ENCODE measurements around the gene SMG6. TPM values are rescaled to one million over a fixed set of nuclear protein-coding genes. Genes with fewer than 3 reads are reported as not detected.
A peak's percentile ranks its signal among the peaks of the same experiment; 100 is the strongest.

The SMG6 gene
- total RNA-seq, 1 donor from 2014 or later, result 39.7 TPM

DNA sequence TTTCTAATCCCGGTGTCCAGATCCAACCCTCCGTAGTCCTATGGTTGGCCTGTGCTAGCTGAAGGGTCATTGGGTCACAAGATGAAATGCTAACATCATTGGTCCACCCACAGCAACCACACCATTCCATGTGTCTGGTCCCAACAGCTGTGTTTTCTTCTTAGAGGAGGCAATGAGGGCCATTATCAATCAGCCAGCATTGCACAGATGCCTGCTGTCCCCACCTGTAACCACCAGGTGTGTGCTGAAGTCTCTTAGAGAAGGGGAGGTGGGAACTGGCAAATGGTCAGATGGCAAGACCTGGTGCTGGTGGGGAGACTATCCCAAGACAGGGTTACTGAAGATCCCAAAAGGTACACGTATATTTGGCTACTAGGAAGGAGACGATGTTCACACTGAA, 211.3 kb downstream of the SMG6 start:
- Mint-ChIP-seq H3K9me3 (ENCODE audit: unreplicated experiment) (no peaks in the 10 kb centered on the region), H3K36me3 (ENCODE audit: low read depth, unreplicated experiment) (peaks cover 5% of the 10 kb centered on the region), H3K27ac (ENCODE audit: unreplicated experiment) (peak overlapping the region; percentile 80), H3K4me1 (ENCODE audit: low read depth, unreplicated experiment) (peaks cover 55% of the 10 kb centered on the region), H3K27me3 (ENCODE audit: low read depth, unreplicated experiment) (no peaks in the 10 kb centered on the region), H3K4me3 (ENCODE audit: unreplicated experiment) (no peak overlapping the region)
- Histone ChIP-seq H3K4me3 (ENCODE audit: insufficient read depth, low read depth, low read length) (no peak overlapping the region), H3K9me3 (ENCODE audit: insufficient read depth, low read depth, low read length) (no peaks in the 10 kb centered on the region), H3K4me2 (ENCODE audit: low read length) (no peak overlapping the region), H3K4me1 (ENCODE audit: insufficient read depth, low read length) (peaks cover 54% of the 10 kb centered on the region), H3K79me2 (ENCODE audit: insufficient read depth, low read length) (peaks cover 6% of the 10 kb centered on the region), H4K20me1 (ENCODE audit: insufficient read depth, low read length) (no peaks in the 10 kb centered on the region), H3K9ac (ENCODE audit: low read length) (no peak overlapping the region), H3K27me3 (ENCODE audit: insufficient read depth, low read length) (no peaks in the 10 kb centered on the region), H3K27ac (ENCODE audit: low read depth, low read length) (no peak overlapping the region), H2AFZ (ENCODE audit: low read depth, low read length) (no peak overlapping the region), H3K36me3 (ENCODE audit: insufficient read depth, low read length) (no peaks in the 10 kb centered on the region)
- TF ChIP-seq EZH2 (IDR thresholded peaks at IDR 0.05; ENCODE audit: insufficient read depth, low read length) (no peak), CTCF (IDR thresholded peaks at IDR 0.05; ENCODE audit: insufficient read depth, low read depth, low read length) (no peak)
- FAIRE-seq, result no peak
- DNase-seq (ENCODE audit: low read depth), result no peak

GRCh38 chr17:2090804-2091534, 212.6 kb downstream of the SMG6 start:
- peak overlapping the region; percentile 68 for H3K27ac ChIP-seq (ENCODE audit: low read depth, low read length)

More at GRCh38 chr17:2090804-2091534, 212.6 kb downstream of the SMG6 start:
- H3K4me1 Mint-ChIP-seq (ENCODE audit: low read depth, unreplicated experiment), result peaks cover 59% of the 10 kb centered on the region
- Histone ChIP-seq H3K4me1 (ENCODE audit: insufficient read depth, low read length) (peaks cover 56% of the 10 kb centered on the region), H3K4me2 (ENCODE audit: low read length) (peak overlapping the region; percentile 56), H3K9ac (ENCODE audit: low read length) (peak overlapping the region; percentile 57), H3K79me2 (ENCODE audit: insufficient read depth, low read length) (no peaks in the 10 kb centered on the region), H3K27me3 (ENCODE audit: insufficient read depth, low read length) (no peaks in the 10 kb centered on the region), H3K9me3 (ENCODE audit: insufficient read depth, low read depth, low read length) (no peaks in the 10 kb centered on the region), H3K36me3 (ENCODE audit: insufficient read depth, low read length) (peaks cover 2% of the 10 kb centered on the region), H4K20me1 (ENCODE audit: insufficient read depth, low read length) (no peaks in the 10 kb centered on the region), H2AFZ (ENCODE audit: low read depth, low read length) (no peak overlapping the region), H3K4me3 (ENCODE audit: insufficient read depth, low read depth, low read length) (no peak overlapping the region)
- no peaks in the 10 kb centered on the region for H3K27me3 Mint-ChIP-seq (ENCODE audit: low read depth, unreplicated experiment)
- peak overlapping the region; percentile 83 for H3K27ac Mint-ChIP-seq (ENCODE audit: unreplicated experiment)
- no peaks in the 10 kb centered on the region for H3K9me3 Mint-ChIP-seq (ENCODE audit: unreplicated experiment)
- TF ChIP-seq EZH2 (IDR thresholded peaks at IDR 0.05; ENCODE audit: insufficient read depth, low read length) (no peak), CTCF (IDR thresholded peaks at IDR 0.05; ENCODE audit: insufficient read depth, low read depth, low read length) (peak; percentile 42)
- DNase-seq (ENCODE audit: low read depth) (peak; percentile 97), FAIRE-seq (peak; percentile 74)
- peak overlapping the region; percentile 67 for H3K4me3 Mint-ChIP-seq (ENCODE audit: unreplicated experiment)
- H3K36me3 Mint-ChIP-seq (ENCODE audit: low read depth, unreplicated experiment), result peaks cover 4% of the 10 kb centered on the region

Measured in astrocyte (in vitro differentiated cells and primary cell).